SU-DHL-6 (cell line): ENCODE measurements around the gene AIP.

Source experiments
- CTCF ChIP-seq: fragments of 200-600 bp; sonication (generic); IDR thresholded peaks from one replicate; pipeline ENCODE4 v1.5.1; 2017; ENCODE audit warnings: antibody characterized with exemption, mild to moderate bottlenecking, low read length, moderate library complexity; ENCODE audit not compliant: insufficient read depth, poor library complexity, severe bottlenecking
- EZH2phosphoT487 ChIP-seq: fragments of 200-600 bp; sonication (generic), shearing (Covaris generic); conservative IDR thresholded peaks from 2 replicates; pipeline ENCODE4 v1.6.1; 2018; ENCODE audit warnings: mild to moderate bottlenecking, antibody characterized with exemption, low read length, moderate library complexity, mixed read lengths

- no peak for TF ChIP-seq CTCF
- no peak for TF ChIP-seq EZH2phosphoT487
Observed at GRCh38 chr11:67521924-67522323, 39.1 kb downstream of the AIP start.
